Measurements from ENCODE around the gene TMPRSS12. TPM values are rescaled to one million over a fixed set of nuclear protein-coding genes. Genes with fewer than 3 reads are reported as not detected.
"Not testable (repeated sequence)": the region's sequence is repeated elsewhere in the genome, so short reads cannot be mapped to it uniquely, and the experiment has no call there.

Gene TMPRSS12
- total RNA-seq, 2 donors from 2014 or later, result not detected

DNA sequence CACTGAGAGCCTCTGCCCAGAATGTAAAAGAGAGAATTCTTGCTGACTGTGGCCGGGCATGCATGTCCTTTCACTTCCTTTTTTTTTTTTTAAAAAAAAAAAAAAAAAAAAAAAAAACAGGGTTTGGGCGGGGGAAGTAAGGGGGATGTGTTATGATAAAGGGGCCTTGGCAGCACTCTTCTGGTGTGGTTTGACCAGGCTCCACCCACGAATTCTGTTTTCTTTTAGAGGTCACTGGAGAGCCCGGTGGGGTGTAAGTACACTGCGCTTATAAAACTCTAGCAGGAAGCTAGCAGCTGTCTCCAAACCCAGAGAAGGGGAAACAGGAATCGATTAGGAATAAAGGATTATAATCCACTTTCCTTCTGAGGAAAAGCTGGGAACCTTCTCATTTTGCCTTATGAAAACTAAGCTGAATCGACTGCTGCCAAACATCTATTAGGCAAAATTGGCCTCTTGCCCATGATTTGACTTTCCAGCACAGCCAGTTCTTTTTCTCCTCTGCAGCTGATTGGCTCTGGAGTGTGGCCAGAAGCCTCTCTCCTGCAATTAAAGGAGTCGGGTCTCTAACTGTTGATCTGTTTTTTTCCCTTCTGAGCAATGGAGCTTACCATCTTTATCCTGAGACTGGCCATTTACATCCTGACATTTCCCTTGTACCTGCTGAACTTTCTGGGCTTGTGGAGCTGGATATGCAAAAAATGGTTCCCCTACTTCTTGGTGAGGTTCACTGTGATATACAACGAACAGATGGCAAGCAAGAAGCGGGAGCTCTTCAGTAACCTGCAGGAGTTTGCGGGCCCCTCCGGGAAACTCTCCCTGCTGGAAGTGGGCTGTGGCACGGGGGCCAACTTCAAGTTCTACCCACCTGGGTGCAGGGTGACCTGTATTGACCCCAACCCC is 82.0 kb downstream of the TMPRSS12 start:
- no peaks in the 10 kb centered on the region for H3K9me3 ChIP-seq
- no peaks in the 10 kb centered on the region for H3K27me3 ChIP-seq (replicated peaks; ENCODE audit: insufficient read depth)
- H3K4me1 ChIP-seq (ENCODE audit: control insufficient read depth in 1 of 2, low read depth in 2 of 2), result peaks cover 28 to 36% of the 10 kb centered on the region in 2 donors
- DNase-seq (ENCODE audit: low spot score), result peak; percentile 93
- peaks cover under 1% of the 10 kb centered on the region for H3K36me3 ChIP-seq
- TF ChIP-seq, protein P1, sequence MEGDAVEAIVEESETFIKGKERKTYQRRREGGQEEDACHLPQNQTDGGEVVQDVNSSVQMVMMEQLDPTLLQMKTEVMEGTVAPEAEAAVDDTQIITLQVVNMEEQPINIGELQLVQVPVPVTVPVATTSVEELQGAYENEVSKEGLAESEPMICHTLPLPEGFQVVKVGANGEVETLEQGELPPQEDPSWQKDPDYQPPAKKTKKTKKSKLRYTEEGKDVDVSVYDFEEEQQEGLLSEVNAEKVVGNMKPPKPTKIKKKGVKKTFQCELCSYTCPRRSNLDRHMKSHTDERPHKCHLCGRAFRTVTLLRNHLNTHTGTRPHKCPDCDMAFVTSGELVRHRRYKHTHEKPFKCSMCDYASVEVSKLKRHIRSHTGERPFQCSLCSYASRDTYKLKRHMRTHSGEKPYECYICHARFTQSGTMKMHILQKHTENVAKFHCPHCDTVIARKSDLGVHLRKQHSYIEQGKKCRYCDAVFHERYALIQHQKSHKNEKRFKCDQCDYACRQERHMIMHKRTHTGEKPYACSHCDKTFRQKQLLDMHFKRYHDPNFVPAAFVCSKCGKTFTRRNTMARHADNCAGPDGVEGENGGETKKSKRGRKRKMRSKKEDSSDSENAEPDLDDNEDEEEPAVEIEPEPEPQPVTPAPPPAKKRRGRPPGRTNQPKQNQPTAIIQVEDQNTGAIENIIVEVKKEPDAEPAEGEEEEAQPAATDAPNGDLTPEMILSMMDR (IDR thresholded peaks at IDR 0.05), result no peak
- peak overlapping the region; percentile 96 for H3K4me3 ChIP-seq
- ATAC-seq (ENCODE audit: insufficient number of reproducible peaks, low FRiP score, low read depth), result peak; percentile 63
- H3K27ac ChIP-seq, result peak overlapping the region; percentile 72 to 89

DNA sequence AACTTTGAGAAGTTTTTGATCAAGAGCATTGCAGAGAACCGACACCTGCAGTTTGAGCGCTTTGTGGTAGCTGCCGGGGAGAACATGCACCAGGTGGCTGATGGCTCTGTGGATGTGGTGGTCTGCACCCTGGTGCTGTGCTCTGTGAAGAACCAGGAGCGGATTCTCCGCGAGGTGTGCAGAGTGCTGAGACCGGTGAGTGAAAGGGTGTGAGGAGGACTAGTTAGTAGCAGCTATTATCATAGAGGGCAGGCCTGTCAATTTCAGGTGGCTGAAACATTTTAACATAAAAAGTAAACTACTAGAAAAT is 82.6 kb downstream of the TMPRSS12 start:
- H3K4me1 ChIP-seq (ENCODE audit: control insufficient read depth in 1 of 2, low read depth in 2 of 2), result peaks cover 30 to 39% of the 10 kb centered on the region in 2 donors
- TF ChIP-seq, protein P1 (IDR thresholded peaks at IDR 0.05), result no peak
- H3K9me3 ChIP-seq, result no peaks in the 10 kb centered on the region
- peaks cover 5% of the 10 kb centered on the region for H3K36me3 ChIP-seq
- ATAC-seq (ENCODE audit: insufficient number of reproducible peaks, low FRiP score, low read depth), result no peak
- DNase-seq (ENCODE audit: low spot score), result no peak
- peak overlapping the region; percentile 52 to 89 for H3K27ac ChIP-seq
- H3K27me3 ChIP-seq (replicated peaks; ENCODE audit: insufficient read depth), result no peaks in the 10 kb centered on the region
- H3K4me3 ChIP-seq, result peak overlapping the region; percentile 96

DNA sequence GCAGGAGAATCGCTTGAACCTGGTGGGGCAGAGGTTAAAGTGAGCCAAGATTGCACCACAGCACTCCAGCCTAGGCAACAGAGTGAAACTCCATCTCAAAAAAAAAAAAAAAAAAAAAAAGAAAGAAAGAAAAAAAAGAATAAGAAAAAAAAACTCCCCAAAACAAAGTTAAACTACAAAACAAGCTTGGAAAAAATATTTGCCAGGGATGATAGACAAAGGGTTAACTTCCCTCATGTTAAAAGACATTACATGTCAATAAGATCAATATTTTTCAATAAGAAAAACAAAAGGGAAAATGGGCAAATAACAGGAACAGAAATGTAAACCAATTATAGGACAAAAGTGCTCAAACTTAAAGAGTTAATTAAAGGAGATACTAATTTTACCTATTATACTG is 83.2 kb downstream of the TMPRSS12 start:
- TF ChIP-seq, protein P1 (IDR thresholded peaks at IDR 0.05), result no peak
- Histone ChIP-seq H3K4me3 (peak overlapping the region; percentile 96), H3K9me3 (no peaks in the 10 kb centered on the region), H3K36me3 (peaks cover 10% of the 10 kb centered on the region), H3K4me1 (ENCODE audit: control insufficient read depth in 1 of 2, low read depth in 2 of 2) (peaks cover 30 to 44% of the 10 kb centered on the region in 2 donors), H3K27ac (peak overlapping the region; percentile 52 to 89), H3K27me3 (replicated peaks; ENCODE audit: insufficient read depth) (no peaks in the 10 kb centered on the region)
- no peak for ATAC-seq (ENCODE audit: insufficient number of reproducible peaks, low FRiP score, low read depth)
- no peak for DNase-seq (ENCODE audit: low spot score)

DNA sequence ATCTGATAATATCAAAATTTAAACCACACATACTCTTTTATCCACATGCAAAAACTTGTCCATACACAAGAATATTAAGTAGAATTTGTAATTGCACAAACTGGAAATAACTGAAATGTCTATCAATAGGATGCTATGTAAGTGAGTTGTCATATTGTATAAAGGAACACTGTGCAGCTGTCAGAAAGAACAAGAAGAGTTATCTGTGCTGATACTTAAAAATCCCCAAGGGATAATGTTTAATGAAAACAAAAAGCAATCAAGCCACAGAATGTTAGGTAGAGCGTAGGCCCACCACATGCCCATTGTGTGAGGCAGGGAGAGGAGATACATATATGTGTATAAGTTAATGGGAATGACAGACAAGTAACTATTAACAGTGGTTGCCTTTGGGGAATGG is 83.7 kb downstream of the TMPRSS12 start:
- TF ChIP-seq, protein P1 (IDR thresholded peaks at IDR 0.05), result no peak
- Histone ChIP-seq H3K4me1 (ENCODE audit: control insufficient read depth in 1 of 2, low read depth in 2 of 2) (peaks cover 30 to 48% of the 10 kb centered on the region in 2 donors), H3K27ac (peak overlapping the region; percentile 52 to 89)

DNA sequence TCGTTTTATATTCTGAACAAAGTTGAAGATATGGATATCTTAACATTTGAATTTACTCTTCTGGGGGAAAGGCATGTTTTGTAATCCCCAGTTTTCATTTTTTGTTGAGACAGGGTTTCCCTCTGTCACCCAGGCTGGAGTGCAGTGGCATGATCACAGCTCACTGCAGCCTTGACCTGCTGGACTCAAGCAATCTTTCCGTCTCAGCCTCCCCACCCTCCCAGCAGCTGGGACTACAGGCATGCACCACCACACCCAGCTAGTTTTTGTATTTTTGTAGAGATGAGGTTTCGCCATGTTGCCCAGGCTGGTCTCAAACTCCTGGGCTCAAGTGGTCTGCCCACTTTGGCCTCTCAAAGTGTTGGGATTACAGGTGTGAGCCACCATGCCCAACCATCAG is 84.2 kb downstream of the TMPRSS12 start:
- peaks cover 13% of the 10 kb centered on the region for H3K36me3 ChIP-seq
- H3K4me3 ChIP-seq, result peak overlapping the region; percentile 96
- H3K27ac ChIP-seq, result peak overlapping the region; percentile 52 to 89
- H3K27me3 ChIP-seq (replicated peaks; ENCODE audit: insufficient read depth); DNase-seq (ENCODE audit: low spot score); ATAC-seq (ENCODE audit: insufficient number of reproducible peaks, low FRiP score, low read depth); H3K9me3 ChIP-seq: not testable (repeated sequence)
- H3K4me1 ChIP-seq (ENCODE audit: control insufficient read depth in 1 of 2, low read depth in 2 of 2), result peaks cover 30 to 52% of the 10 kb centered on the region in 2 donors

More for the DNA sequence above, 83.7 kb downstream of the TMPRSS12 start:
- H3K27me3 ChIP-seq (replicated peaks; ENCODE audit: insufficient read depth), result no peaks in the 10 kb centered on the region
- DNase-seq (ENCODE audit: low spot score) (no peak), ATAC-seq (ENCODE audit: insufficient number of reproducible peaks, low FRiP score, low read depth) (no peak)
- H3K4me3 ChIP-seq, result peak overlapping the region; percentile 96
- H3K36me3 ChIP-seq, result peaks cover 13% of the 10 kb centered on the region
- H3K9me3 ChIP-seq, result no peaks in the 10 kb centered on the region
